Keratinocyte (primary cell): ENCODE results near the gene SYNDIG1. TPM values are rescaled to one million over a fixed set of nuclear protein-coding genes. Genes with fewer than 3 reads are reported as not detected.

ENCODE experiments used
- DNase-seq: peaks from one replicate; pipeline ENCODE4 v3.0.0-alpha.2; 2011; ENCODE audit warnings: low read depth, missing footprints, low spot score
- FAIRE-seq: peaks from 2 replicates; lab custom pipeline; 2011; peaks lifted over from hg19 to GRCh38; lab: Jason Lieb, UNC
- H2AFZ ChIP-seq: 2 replicates; pipeline ENCODE4 v1.6.0; 2012; ENCODE audit warnings: low read length, control low read depth, inconsistent platforms; ENCODE audit not compliant: control insufficient read depth
- H3K27ac ChIP-seq: 2 replicates; pipeline ENCODE4 v1.5.1; 2011; ENCODE audit warnings: low read length; ENCODE audit not compliant: control insufficient read depth, insufficient read depth
- H3K27me3 ChIP-seq: 3 replicates; pipeline ENCODE4 v1.6.0; 2011; ENCODE audit warnings: low read length; ENCODE audit not compliant: control insufficient read depth, insufficient read depth; ENCODE audit errors: extremely low read depth
- H3K36me3 ChIP-seq, 2 experiments: 2 replicates in 1 of 2; 3 replicates in 1 of 2; pipeline ENCODE4 v1.5.1; 2011; ENCODE audit warnings: low read length in 2 of 2, mild to moderate bottlenecking in 1 of 2; ENCODE audit not compliant: control insufficient read depth in 2 of 2, insufficient read depth in 2 of 2; ENCODE audit errors: extremely low read depth in 1 of 2
- H3K4me1 ChIP-seq: 3 replicates; pipeline ENCODE4 v1.5.1; 2011; ENCODE audit warnings: low read length; ENCODE audit not compliant: control insufficient read depth, insufficient read depth; ENCODE audit errors: extremely low read depth
- H3K4me2 ChIP-seq: 3 replicates; pipeline ENCODE4 v1.6.0; 2011; ENCODE audit warnings: low read depth, low read length; ENCODE audit not compliant: control insufficient read depth, insufficient read depth; ENCODE audit errors: extremely low read depth
- H3K4me3 ChIP-seq, 3 experiments: fragments of 200-600 bp in 1 of 3; sonication (generic) in 1 of 3; 2 replicates in 2 of 3; 3 replicates in 1 of 3; pipeline ENCODE4 v1.5.1; 2011 to 2016; ENCODE audit warnings: low read length in 3 of 3, mild to moderate bottlenecking in 3 of 3, control low read depth in 2 of 3, inconsistent platforms in 1 of 3, low read depth in 1 of 3, mixed read lengths in 1 of 3, mixed run types in 1 of 3, moderate library complexity in 1 of 3; ENCODE audit not compliant: control insufficient read depth in 2 of 3, insufficient read depth in 2 of 3; ENCODE audit errors: extremely low read depth in 1 of 3
- H3K79me2 ChIP-seq: 2 replicates; pipeline ENCODE4 v1.6.0; 2012; ENCODE audit warnings: low read length; ENCODE audit not compliant: control insufficient read depth, insufficient read depth
- H3K9ac ChIP-seq: 3 replicates; pipeline ENCODE4 v1.6.0; 2011; ENCODE audit warnings: low read length; ENCODE audit not compliant: control insufficient read depth, insufficient read depth; ENCODE audit errors: extremely low read depth
- H3K9me1 ChIP-seq: 3 replicates; pipeline ENCODE4 v1.6.0; 2011; ENCODE audit warnings: low read length; ENCODE audit not compliant: control insufficient read depth, insufficient read depth; ENCODE audit errors: extremely low read depth
- H3K9me3 ChIP-seq: 2 replicates; pipeline ENCODE4 v1.5.1; 2012; ENCODE audit warnings: low read depth, low read length; ENCODE audit not compliant: control insufficient read depth
- H4K20me1 ChIP-seq: 3 replicates; pipeline ENCODE4 v1.6.0; 2011; ENCODE audit warnings: low read length; ENCODE audit not compliant: control insufficient read depth, insufficient read depth; ENCODE audit errors: extremely low read depth
- EZH2 ChIP-seq: IDR thresholded peaks from one replicate; pipeline ENCODE4 v1.6.1; 2012; ENCODE audit warnings: inconsistent platforms, mild to moderate bottlenecking, low read length, moderate library complexity
- dilution Hi-C: fragments of 300-500 bp; cut with MboI; formaldehyde crosslinking; loops from one replicate; pipeline ENCODE4 v1.7.0; 2020; ENCODE audit warnings: low sequenced_read_pairs; ENCODE audit not compliant: extremely low pct_ligation_motif_present
- polyA plus RNA-seq, 5 experiments: library from polyadenylated mRNA; depleted of rRNA in 3 of 5; stranded (reverse) in 3 of 5; stranded (forward) in 1 of 5; unstranded in 1 of 5; fragments of >200 nt; gene quantifications; 1 replicate in 1 of 5; 2 replicates in 3 of 5; 3 replicates in 1 of 5; pipeline versions ENCODE4 v1.2.1 to v1.2.3, GENCODE V29; 2011 to 2012; ENCODE audit warnings: missing spikeins in 2 of 5, low read depth in 1 of 5, low replicate concordance in 1 of 5
- TF ChIP-seq, protein P1 (sequence below), 3 experiments: IDR thresholded peaks in 1 of 3; conservative IDR thresholded peaks in 1 of 3; optimal IDR thresholded peaks in 1 of 3; 2 replicates in 2 of 3; 3 replicates in 1 of 3; pipeline versions ENCODE3 to v1.5.1; 2011; ENCODE audit warnings: low read length in 3 of 3, mild to moderate bottlenecking in 3 of 3, moderate library complexity in 2 of 3, control low read depth in 1 of 3, inconsistent platforms in 1 of 3; ENCODE audit not compliant: insufficient read depth in 2 of 3; ENCODE audit errors: extremely low read depth in 1 of 3

SYNDIG1 gene
- polyA plus RNA-seq, 1 donor (not counting 4 experiments of a cell fraction or from before 2014, with no cell fraction given) = 0.38 TPM

- no peak for TF ChIP-seq EZH2
- TF ChIP-seq, protein P1, sequence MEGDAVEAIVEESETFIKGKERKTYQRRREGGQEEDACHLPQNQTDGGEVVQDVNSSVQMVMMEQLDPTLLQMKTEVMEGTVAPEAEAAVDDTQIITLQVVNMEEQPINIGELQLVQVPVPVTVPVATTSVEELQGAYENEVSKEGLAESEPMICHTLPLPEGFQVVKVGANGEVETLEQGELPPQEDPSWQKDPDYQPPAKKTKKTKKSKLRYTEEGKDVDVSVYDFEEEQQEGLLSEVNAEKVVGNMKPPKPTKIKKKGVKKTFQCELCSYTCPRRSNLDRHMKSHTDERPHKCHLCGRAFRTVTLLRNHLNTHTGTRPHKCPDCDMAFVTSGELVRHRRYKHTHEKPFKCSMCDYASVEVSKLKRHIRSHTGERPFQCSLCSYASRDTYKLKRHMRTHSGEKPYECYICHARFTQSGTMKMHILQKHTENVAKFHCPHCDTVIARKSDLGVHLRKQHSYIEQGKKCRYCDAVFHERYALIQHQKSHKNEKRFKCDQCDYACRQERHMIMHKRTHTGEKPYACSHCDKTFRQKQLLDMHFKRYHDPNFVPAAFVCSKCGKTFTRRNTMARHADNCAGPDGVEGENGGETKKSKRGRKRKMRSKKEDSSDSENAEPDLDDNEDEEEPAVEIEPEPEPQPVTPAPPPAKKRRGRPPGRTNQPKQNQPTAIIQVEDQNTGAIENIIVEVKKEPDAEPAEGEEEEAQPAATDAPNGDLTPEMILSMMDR (optimal IDR thresholded peaks at IDR 0.05 in 1 of 3, IDR thresholded peaks at IDR 0.05 in 1 of 3, conservative IDR thresholded peaks at IDR 0.05 in 1 of 3; ENCODE audit: extremely low read depth in 1 of 3, insufficient read depth in 2 of 3, low read length in 3 of 3) = no peak
- no peaks in the 10 kb centered on the region for H3K79me2 ChIP-seq
- no peak overlapping the region for H2AFZ ChIP-seq
- no peaks in the 10 kb centered on the region for H3K9me3 ChIP-seq
- H3K27ac ChIP-seq = no peak overlapping the region
- no peaks in the 10 kb centered on the region for H3K27me3 ChIP-seq
- H3K9me1 ChIP-seq = no peaks in the 10 kb centered on the region
- no peaks in the 10 kb centered on the region for H3K4me1 ChIP-seq
- H3K36me3 ChIP-seq = no peaks in the 10 kb centered on the region
- no peak overlapping the region for H3K4me2 ChIP-seq
- no peak for DNase-seq
- H3K9ac ChIP-seq = no peak overlapping the region
- no peaks in the 10 kb centered on the region for H4K20me1 ChIP-seq
- no peak for FAIRE-seq
- H3K4me3 ChIP-seq = no peak overlapping the region
- dilution Hi-C loops = no loop called here
These were observed 17.4 kb upstream of the SYNDIG1 start for GRCh38 chr20:24452016-24452415.

GRCh38 chr20:24452498-24453127 is 16.8 kb upstream of the SYNDIG1 start:
- DNase-seq (no peak), FAIRE-seq (no peak)
- Histone ChIP-seq H3K27me3 (peaks cover 2% of the 10 kb centered on the region), H3K9me3 (no peaks in the 10 kb centered on the region), H3K27ac (no peak overlapping the region), H3K4me1 (no peaks in the 10 kb centered on the region), H3K9me1 (no peaks in the 10 kb centered on the region), H3K79me2 (no peaks in the 10 kb centered on the region), H3K4me3 (no peak overlapping the region), H3K9ac (no peak overlapping the region), H3K4me2 (no peak overlapping the region), H2AFZ (no peak overlapping the region), H3K36me3 (no peaks in the 10 kb centered on the region), H4K20me1 (no peaks in the 10 kb centered on the region)
- dilution Hi-C loops = no loop called here
- TF ChIP-seq, protein P1 (optimal IDR thresholded peaks at IDR 0.05 in 1 of 3, IDR thresholded peaks at IDR 0.05 in 1 of 3, conservative IDR thresholded peaks at IDR 0.05 in 1 of 3; ENCODE audit: extremely low read depth in 1 of 3, insufficient read depth in 2 of 3, low read length in 3 of 3) = peak in 1 of 3 experiments; percentile 12
- TF ChIP-seq EZH2 = no peak
